DOHH2 (cell line): ENCODE results near the gene CXCL1.

Source experiments
- CTCF ChIP-seq: fragments of 200-600 bp; sonication (generic); IDR thresholded peaks from one replicate; pipeline ENCODE4 v1.5.1; 2014; ENCODE audit warnings: antibody characterized with exemption, mild to moderate bottlenecking, low read depth, low read length; ENCODE audit not compliant: poor library complexity, severe bottlenecking
- EZH2phosphoT487 ChIP-seq: fragments of 200-600 bp; sonication (generic); IDR thresholded peaks from 2 replicates; pipeline ENCODE4 v1.6.1; 2017; ENCODE audit warnings: borderline replicate concordance, mild to moderate bottlenecking, antibody characterized with exemption, low read length, moderate library complexity, mixed read lengths

GRCh38 chr4:73821325-73821724 is 47.9 kb upstream of the CXCL1 start:
- no peak for TF ChIP-seq CTCF
- no peak for TF ChIP-seq EZH2phosphoT487
